ENCODE results near the gene OSM. TPM values are rescaled to one million over a fixed set of nuclear protein-coding genes. Genes with fewer than 3 reads are reported as not detected.

Gene OSM
- total RNA-seq, 4 donors from 2014 or later = 0.82 to 7.3 (median 1.0) TPM

DNA sequence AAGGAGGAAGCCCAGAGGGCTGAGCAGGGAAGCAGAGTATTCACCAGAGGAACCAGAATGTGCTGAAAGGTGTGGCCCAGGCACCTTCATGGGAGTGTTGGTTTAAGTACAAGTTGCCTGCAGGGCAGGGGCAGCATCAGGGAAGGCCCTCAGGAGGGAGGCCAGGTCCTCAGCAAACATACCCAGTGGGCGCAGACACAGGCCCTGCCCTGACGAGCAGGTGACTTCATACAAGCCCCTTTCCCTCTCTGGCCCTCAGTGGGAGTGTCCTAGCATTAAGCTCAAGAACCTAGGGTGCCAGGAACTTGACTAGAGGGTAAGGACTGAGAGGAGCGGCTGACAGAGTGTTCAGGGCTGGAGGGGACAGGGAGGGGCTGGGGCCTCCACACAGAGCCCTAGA, 30.2 kb upstream of the OSM start:
- no peak for TF ChIP-seq CTCF (IDR thresholded peaks at IDR 0.05; ENCODE audit: low read depth)

DNA sequence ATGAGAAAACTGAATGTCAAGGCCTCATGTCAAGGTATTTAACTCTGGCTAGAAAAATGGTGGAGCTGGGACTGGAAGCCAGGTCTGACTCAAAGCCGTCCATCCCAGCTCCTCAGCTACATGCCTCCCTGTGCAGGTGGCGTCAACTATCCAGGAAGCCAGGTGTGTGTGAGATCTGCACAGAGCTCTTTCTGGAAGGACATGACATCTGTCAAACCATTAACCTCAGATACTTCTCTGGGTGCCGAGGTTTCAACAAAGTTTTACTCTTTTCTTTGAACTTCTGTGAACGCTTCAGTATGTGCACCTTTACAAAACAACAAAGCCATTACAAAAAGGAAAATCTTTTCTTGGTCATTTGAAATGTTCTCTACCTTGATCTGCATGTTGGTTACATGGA, 29.7 kb upstream of the OSM start:
- TF ChIP-seq CTCF (IDR thresholded peaks at IDR 0.05; ENCODE audit: low read depth) = no peak

GRCh38 chr22:30295576-30295975, 28.9 kb upstream of the OSM start:
- no peak for TF ChIP-seq CTCF (IDR thresholded peaks at IDR 0.05; ENCODE audit: low read depth)

DNA sequence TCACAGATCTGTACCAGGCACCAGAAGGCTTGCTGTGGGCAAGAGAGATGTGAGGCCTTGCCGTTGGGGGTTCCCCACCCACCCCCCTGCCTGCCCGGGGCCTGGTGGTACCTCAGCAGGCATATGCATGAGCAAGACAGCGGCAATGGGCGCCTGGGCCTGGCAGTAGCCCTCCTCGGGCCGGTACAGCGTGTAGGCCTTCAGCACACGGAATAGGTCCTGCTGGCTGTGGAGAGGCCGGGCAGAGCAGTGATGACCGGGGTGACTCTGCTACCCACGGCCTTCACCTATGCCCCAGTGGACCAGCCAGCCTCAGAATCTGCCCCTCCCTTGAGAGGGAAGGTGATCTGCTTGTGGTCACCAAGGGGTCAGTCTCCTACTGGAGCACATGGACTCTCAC, 28.2 kb upstream of the OSM start:
- no peak for TF ChIP-seq CTCF (IDR thresholded peaks at IDR 0.05; ENCODE audit: low read depth)

DNA sequence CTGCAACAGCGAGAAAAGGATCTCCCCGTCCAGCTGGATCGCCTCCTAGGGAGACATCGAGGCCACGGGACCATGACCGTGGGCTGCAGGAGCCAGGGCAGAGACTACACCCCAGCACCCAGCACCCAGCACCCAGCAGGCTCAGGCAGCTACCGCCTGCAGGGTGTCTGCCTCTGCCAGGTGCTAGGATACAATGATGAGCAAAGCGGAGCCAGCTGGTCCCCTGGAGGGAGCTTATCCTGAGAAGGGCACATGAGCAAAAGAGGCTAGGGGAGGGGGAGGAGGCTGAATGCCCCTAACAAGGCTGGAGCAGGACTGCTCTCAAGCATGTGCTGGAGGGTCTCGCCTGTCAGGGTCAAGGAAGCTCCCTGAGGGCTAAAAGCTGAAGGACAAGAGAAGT, 27.4 kb upstream of the OSM start:
- no peak for TF ChIP-seq CTCF (IDR thresholded peaks at IDR 0.05; ENCODE audit: low read depth)

DNA sequence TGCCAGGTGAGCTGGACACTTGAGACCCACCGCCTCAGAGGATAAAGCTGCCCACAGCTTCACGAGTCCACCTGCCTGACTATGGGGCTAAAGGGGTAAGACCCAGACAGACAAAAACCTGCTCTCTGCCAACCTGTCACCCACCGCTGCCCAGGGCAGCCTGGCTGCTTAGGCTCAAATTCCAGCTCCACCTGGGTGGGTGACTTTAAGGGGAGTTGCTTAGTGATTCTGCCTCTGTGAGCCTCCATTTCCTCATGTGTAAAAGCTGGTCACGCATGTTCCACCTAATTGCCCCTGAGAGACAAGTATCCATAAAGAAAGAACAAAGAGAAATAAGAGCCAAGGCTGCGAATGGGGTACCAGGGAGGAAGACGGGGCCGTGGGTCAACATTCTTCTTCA, 26.4 kb upstream of the OSM start:
- TF ChIP-seq CTCF (IDR thresholded peaks at IDR 0.05; ENCODE audit: low read depth) = no peak

DNA sequence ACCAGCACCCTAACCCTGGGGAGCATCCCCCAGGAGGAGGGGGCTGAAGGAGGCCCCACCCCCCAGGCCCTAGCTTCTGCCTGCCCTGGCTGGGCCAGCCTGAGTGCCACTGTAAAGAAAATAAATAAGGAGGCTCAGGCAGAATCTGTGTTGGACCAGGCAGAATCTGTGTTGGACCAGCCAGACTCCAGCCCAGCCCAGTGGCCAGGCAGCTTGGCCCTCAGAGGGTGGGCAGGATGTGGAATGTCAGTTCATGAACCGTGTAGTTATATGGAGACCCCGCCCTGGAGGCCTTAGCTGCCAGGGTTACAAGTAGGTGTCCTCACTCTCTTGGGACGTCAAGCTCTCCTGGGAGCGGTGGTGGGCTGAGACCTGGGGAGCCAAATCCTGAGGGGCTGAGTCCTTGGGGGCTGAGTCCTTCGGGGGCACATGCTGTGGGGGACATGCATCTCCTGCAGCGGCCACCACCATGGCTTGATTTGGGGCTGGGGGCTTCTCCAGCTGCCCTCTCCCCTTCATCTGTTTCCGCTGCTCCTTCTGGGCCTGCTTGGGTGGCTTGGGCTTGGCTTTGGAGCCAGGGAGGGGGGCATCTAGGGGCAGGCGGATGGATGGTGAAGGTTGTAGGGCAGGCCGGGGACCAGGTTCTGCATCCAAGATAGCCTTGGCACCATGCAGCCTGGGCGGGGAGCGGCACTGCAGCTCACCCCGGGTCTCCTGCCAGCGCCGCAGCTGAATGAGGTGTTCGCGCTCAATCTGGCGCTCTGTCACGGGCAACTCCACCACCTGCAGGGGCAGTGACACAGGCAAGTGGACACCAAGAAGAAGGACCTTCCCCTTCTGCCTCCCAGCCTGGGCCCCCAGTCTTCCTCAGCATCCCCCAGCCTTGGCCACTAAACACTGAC, 25.7 kb upstream of the OSM start:
- TF ChIP-seq CTCF (IDR thresholded peaks at IDR 0.05; ENCODE audit: low read depth) = no peak

All from subcutaneous adipose tissue (tissue), 4 donors.